Measurements from ENCODE around the gene REXO5. TPM values are rescaled to one million over a fixed set of nuclear protein-coding genes. Genes with fewer than 3 reads are reported as not detected.

Gene REXO5
- total RNA-seq, 1 experiment from 2014 or later: 7.3 TPM

DNA sequence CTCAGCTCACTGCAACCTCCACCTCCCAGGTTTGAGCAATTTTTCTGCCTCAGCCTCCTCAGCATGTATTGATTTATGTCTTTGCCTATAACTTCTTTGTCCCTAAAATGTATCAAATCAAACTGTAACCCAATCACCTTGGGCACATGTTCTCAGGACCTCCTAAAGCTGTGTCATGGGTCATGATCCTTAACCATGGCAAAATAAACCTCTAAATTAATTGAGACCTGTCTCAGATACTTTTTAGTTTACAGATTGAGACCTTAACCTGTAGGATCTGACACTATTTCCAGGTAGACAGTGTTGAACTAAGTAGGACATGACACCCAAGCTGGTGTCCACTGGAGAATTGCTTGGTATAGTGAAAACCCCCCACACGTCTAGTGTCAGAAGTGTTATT lies 45.2 kb upstream of the REXO5 start:
- Mint-ChIP-seq H3K27ac (ENCODE audit: unreplicated experiment) (no peak overlapping the region), H3K36me3 (ENCODE audit: insufficient read depth, unreplicated experiment) (peaks cover 5% of the 10 kb centered on the region), H3K4me3 (ENCODE audit: unreplicated experiment) (no peak overlapping the region), H3K27me3 (ENCODE audit: insufficient read depth, unreplicated experiment) (no peaks in the 10 kb centered on the region), H3K9me3 (ENCODE audit: unreplicated experiment) (no peaks in the 10 kb centered on the region), H3K4me1 (ENCODE audit: low read depth, unreplicated experiment) (no peaks in the 10 kb centered on the region)
- Histone ChIP-seq H3K27me3 (replicated peaks; ENCODE audit: control insufficient read depth, insufficient read depth, low read length) (no peaks in the 10 kb centered on the region), H3K9me3 (no peaks in the 10 kb centered on the region), H3K4me1 (peaks cover 7% of the 10 kb centered on the region; the same call in 1 of the 2 replicates), H3K4me3 (ENCODE audit: low read depth, low read length) (no peak overlapping the region), H3K36me3 (ENCODE audit: control insufficient read depth, insufficient read depth, low read length) (no peaks in the 10 kb centered on the region)
- BruUV-seq (replicated peaks): no TSS peak
- POLR2A ChIA-PET: no interaction called here
- CTCF ChIA-PET: no interaction called here
- intact Hi-C loops (cut with micrococcal nuclease; ENCODE audit: unreplicated experiment): no loop called here
- no peak for DNase-seq
- TF ChIP-seq CTCF (IDR thresholded peaks at IDR 0.05; ENCODE audit: insufficient read depth in 1 of 2, low read depth in 1 of 2, low read length in 1 of 2, severe bottlenecking in 1 of 2, unreplicated experiment in 1 of 2): no peak

- Mint-ChIP-seq H3K36me3 (ENCODE audit: insufficient read depth, unreplicated experiment) (peaks cover 5% of the 10 kb centered on the region), H3K27ac (ENCODE audit: unreplicated experiment) (peak overlapping the region; percentile 47)
- CTCF ChIA-PET: no interaction called here
Measured at GRCh38 chr16:20762404-20763123, 43.8 kb upstream of the REXO5 start.

More at GRCh38 chr16:20762404-20763123, 43.8 kb upstream of the REXO5 start:
- no peaks in the 10 kb centered on the region for H3K4me1 Mint-ChIP-seq (ENCODE audit: low read depth, unreplicated experiment)
- H3K4me3 Mint-ChIP-seq (ENCODE audit: unreplicated experiment): peak overlapping the region; percentile 75
- H3K27me3 ChIP-seq (replicated peaks; ENCODE audit: control insufficient read depth, insufficient read depth, low read length): no peaks in the 10 kb centered on the region
- H3K9me3 ChIP-seq: no peaks in the 10 kb centered on the region
- POLR2A ChIA-PET: no interaction called here
- peaks cover 7% of the 10 kb centered on the region; the same call in 1 of the 2 replicates for H3K4me1 ChIP-seq
- H3K36me3 ChIP-seq (ENCODE audit: control insufficient read depth, insufficient read depth, low read length): no peaks in the 10 kb centered on the region
- DNase-seq: no peak
- H3K27me3 Mint-ChIP-seq (ENCODE audit: insufficient read depth, unreplicated experiment): no peaks in the 10 kb centered on the region
- BruUV-seq (replicated peaks): no TSS peak
- no peaks in the 10 kb centered on the region for H3K9me3 Mint-ChIP-seq (ENCODE audit: unreplicated experiment)
- no peak for TF ChIP-seq CTCF (IDR thresholded peaks at IDR 0.05; ENCODE audit: insufficient read depth in 1 of 2, low read depth in 1 of 2, low read length in 1 of 2, severe bottlenecking in 1 of 2, unreplicated experiment in 1 of 2)
- intact Hi-C loops (cut with micrococcal nuclease; ENCODE audit: unreplicated experiment): no loop called here
- H3K4me3 ChIP-seq (ENCODE audit: low read depth, low read length): no peak overlapping the region
